Activated CD4-positive, alpha-beta T cell treated with anti-CD3 and anti-CD28 coated beads, Interleukin-2, Interleukin-4, amounts not matched to agents 100 ng/mL and 50 ng/mL, durations not matched to agents 16 hours and 8 hours (primary cell): ENCODE results near the gene CD200.

Experiments
- DNase-seq: peaks from one replicate; pipeline ENCODE4 v3.0.0-alpha.2; 2020; ENCODE audit warnings: low spot score

The CD200 gene, protein sequence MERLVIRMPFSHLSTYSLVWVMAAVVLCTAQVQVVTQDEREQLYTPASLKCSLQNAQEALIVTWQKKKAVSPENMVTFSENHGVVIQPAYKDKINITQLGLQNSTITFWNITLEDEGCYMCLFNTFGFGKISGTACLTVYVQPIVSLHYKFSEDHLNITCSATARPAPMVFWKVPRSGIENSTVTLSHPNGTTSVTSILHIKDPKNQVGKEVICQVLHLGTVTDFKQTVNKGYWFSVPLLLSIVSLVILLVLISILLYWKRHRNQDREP

DNA sequence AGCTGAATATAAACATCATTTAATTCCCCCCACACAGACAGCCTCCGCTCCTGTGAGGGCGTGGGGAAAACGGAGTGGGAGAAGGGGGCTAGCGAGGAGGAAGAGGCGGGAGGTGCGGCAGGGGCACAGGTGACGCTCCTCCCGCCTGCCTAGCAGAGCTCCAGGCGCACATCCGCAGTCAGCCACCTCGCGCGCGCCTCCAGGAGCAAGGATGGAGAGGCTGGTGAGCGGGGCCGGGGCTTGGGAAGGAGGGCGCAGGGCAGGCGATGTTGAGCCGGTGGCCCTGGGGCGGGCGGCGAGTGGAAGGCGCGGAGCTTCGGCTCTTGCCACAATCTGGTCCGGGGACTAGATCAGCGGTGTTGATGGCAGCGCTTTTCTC is at the start of gene CD200:
CD200 (plus strand) TSS at position 155 of the 379 bp plus-strand sequence; CDS start at position 212, 57 bp downstream.
- peak; percentile 50 for DNase-seq

GRCh38 chr3:112289011-112289410 is 43.9 kb upstream of the CD200 start:
- no peak for DNase-seq

GRCh38 chr3:112293368-112294321 is 39.3 kb upstream of the CD200 start, which contains the start of gene SLC9C1:
SLC9C1 (minus strand) TSS chr3:112294216; CDS start chr3:112286791, 7,425 bp downstream.
- DNase-seq, result peak; percentile 64

DNA sequence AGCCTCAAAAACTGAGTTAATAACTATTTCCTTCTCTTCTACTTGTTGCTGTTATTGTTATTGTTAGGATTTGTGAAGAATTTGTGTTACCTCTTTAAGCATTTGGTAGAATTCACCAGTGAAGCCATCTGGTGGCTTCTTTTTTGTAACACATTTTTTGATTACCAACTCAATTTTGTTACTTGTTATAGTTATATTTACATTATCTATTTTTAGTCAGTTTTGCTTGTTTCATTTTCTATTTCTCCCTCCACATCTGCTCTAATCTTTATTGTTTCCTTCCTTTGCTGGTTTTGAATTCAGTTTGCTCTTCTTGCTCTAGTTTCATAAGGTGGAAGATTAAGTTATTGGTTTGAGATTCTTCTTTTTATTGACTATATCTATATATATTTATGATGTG is 35.2 kb upstream of the CD200 start:
- DNase-seq, result peak; percentile 13

- no peak for DNase-seq
Observed at GRCh38 chr3:112298781-112299180, 34.2 kb upstream of the CD200 start.

GRCh38 chr3:112302150-112302830 is 30.7 kb upstream of the CD200 start:
- no peak for DNase-seq

GRCh38 chr3:112302881-112303763 is 29.8 kb upstream of the CD200 start:
- peak; percentile 10 for DNase-seq

GRCh38 chr3:112303764-112304325 is 29.1 kb upstream of the CD200 start:
- no peak for DNase-seq

- DNase-seq, result no peak
Observed at GRCh38 chr3:112304611-112305010, 28.3 kb upstream of the CD200 start.

DNA sequence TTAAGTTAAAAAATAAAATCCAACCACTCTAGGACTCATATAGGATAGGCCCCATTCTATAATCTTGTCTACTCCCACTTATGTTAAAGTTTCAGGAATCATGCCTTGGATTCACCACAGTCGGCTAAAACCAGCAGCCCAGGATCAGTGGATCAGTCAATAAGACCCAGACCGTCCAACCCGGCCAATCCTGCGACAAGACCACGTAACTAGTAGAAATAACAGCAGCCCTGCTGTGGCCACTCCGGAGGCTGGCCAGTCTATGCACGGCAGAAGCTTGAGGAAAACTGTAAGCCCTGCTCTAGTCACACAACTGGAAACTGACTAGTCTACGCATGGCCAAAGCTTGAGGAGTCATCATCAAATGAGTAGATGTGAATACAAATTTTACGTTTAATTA is 26.1 kb upstream of the CD200 start:
- no peak for DNase-seq

DNA sequence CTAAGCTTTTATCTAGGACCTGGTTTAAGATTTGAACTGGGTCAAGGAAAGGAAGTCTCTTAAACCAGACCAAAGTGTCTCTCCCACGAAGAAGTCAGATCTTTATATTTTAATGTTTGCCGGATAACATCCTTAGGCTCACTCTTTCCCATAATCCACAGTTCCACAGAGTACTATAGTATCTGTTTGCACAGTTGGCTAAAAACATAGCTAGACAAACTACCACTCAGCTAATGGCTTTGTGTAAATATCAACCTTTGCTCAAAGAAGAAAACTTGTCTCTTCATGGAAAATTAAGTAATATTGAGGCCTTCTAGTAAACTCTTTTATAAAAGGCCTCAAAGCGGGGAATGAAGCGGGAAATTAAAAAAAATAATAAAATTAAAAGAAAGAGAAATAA is 25.4 kb upstream of the CD200 start:
- DNase-seq, result no peak

GRCh38 chr3:112308151-112308911 is 24.6 kb upstream of the CD200 start:
- DNase-seq, result no peak

DNA sequence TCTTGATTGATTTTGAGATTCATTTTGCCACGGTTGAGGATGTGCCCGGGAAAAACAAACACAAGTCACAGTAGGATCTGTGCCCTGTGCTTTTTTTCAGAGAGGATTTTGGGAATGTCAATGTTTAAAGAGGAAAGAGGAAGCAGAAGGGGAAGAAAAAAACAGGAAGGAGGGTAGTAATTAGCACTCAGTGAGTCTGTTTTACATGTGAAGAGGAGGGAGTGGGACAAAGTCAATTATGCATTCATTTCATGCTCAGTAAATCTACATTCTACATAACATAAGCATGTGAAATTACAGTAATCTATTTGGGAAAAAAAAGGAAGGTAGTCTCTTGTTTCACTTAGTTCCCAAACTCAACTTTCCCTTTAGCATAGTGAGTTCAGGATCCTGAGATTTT is 18.3 kb upstream of the CD200 start:
- no peak for DNase-seq

- DNase-seq, result no peak
Observed at GRCh38 chr3:112315791-112316190, 17.2 kb upstream of the CD200 start.

DNA sequence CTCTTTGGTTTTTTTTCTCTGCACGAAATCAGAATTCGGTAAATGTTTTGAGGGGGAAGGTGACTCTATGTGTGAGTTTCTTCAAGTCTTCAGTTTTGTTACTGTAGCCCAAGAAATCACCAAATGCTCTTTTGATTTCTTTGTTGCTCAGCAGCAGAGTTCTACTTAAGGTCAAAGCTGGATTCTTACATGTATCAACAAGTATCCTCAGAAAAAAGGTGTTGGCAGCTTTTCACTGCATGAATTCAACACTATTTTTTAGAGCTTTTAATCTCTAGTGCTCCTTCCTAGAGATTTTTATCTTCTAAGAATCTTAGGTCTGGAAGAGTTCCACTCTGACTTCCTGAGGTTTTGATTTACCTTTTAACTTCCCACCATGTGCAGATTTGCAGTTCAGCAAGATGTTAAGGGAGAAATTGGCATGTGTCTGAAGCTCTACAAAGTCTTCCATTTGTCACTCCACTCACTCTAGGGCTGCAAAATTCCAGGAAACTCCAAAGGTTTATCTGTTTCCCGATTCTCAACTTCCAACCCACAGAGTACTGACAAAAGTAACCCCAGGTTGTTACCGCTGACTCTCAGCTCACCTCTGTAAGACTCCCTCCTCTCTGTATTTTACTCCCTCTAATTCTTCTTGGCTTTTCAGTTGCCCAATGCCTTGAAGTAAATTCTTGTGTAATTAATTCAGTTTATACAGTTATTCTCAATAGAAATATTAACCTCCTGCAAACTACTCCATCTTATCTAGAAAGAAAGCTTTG is 13.3 kb upstream of the CD200 start:
- DNase-seq, result no peak

GRCh38 chr3:112320691-112321090 is 12.3 kb upstream of the CD200 start:
- no peak for DNase-seq

DNA sequence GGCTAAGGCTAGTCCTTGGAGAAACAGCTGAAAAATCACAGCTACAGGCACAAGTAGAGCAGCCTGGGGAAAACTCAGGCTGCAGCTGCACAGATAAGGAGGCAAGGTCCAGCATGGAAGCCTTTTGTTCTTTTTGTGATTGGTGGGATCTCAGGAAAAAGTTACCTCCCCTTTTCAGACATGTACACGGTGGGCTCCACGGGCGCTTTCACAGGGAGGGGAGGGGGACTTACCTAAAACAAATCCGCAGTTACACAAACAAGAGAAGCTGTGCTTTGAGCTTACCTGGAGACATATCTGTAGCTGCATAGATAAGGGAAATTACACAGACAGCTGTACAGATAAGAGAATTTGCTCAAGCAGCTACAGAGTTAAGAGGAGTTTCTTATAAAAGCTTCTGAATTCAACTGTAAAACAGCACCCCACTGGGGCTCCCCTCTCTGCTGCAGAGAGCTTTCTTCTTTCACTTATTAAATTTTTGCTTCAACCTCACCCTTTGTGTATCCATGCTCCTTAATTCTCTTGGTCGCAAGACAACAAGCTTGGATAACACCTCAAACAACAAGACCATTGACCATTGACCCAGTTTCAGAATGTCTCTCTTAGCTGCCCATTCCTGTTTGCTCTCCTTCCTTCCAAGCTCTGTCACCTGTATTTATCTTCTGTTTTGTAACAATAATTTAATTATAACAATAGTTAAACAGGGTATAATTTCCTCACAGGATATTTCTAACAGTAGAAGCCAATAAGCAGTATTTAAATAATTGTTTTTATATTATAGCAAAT is 10.9 kb upstream of the CD200 start:
- no peak for DNase-seq

DNA sequence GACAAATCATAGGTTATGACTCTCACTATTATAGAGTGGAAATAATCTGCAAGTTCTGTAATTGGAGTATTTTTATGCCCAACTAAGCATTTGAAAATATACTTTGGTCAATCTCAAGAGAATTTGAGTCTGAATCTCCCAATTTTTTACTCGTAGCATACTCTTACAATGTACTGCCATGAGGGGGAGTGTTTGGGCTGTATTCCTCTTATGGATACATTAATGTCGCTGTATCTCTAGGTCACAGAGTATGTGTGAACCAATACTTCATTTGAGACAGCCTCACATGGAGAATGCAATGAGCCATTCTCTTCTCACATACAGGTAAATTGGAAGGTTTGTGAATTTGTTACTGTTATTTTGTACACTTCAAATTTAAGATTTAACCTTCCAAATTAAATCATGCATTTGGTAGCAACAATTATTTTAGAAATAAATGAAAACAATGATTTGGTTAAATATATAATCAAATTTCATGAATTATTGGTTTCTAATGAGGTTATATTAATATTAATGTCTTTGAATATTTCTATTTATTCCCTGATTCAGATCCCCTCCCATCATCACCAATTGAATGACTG is 5.5 kb upstream of the CD200 start:
- DNase-seq, result peak; percentile 70
